NCI-H1417 treated with DMSO at 0.1 percent for 48 hours (cell line): ENCODE measurements around the gene ZNF236.
A peak's percentile ranks its signal among the peaks of the same experiment; 100 is the strongest.
"Not testable (repeated sequence)": the region's sequence is repeated elsewhere in the genome, so short reads cannot be mapped to it uniquely, and the experiment has no call there.

ENCODE experiments used
- DNase-seq: peaks from one replicate; lab custom pipeline; 2025; lab: John Stamatoyannopoulos, UW

The ZNF236 gene

GRCh38 chr18:76988827-76989646 is 166.7 kb downstream of the ZNF236 start:
- DNase-seq: no peak

- no peak for DNase-seq
These were observed 167.4 kb downstream of the ZNF236 start for GRCh38 chr18:76989647-76990190.

GRCh38 chr18:76990343-76991020 is 168.1 kb downstream of the ZNF236 start:
- not testable (repeated sequence) for DNase-seq

- no peak for DNase-seq
These were observed 168.8 kb downstream of the ZNF236 start for GRCh38 chr18:76991021-76991688.

- DNase-seq: no peak
These were observed 170.1 kb downstream of the ZNF236 start for GRCh38 chr18:76992226-76993084.

- DNase-seq: no peak
These were observed 170.7 kb downstream of the ZNF236 start for GRCh38 chr18:76993085-76993382.

- DNase-seq: no peak
These were observed 171.2 kb downstream of the ZNF236 start for GRCh38 chr18:76993573-76993972.

GRCh38 chr18:76994086-76994654 is 171.8 kb downstream of the ZNF236 start:
- DNase-seq: no peak

GRCh38 chr18:76995896-76996295 is 173.5 kb downstream of the ZNF236 start:
- DNase-seq: no peak

- DNase-seq: no peak
These were observed 174.1 kb downstream of the ZNF236 start for GRCh38 chr18:76996429-76996828.

- no peak for DNase-seq
These were observed 175.8 kb downstream of the ZNF236 start for GRCh38 chr18:76997951-76998808.

GRCh38 chr18:76999077-76999476 is 176.7 kb downstream of the ZNF236 start:
- DNase-seq: no peak

GRCh38 chr18:77000527-77000926 is 178.2 kb downstream of the ZNF236 start:
- DNase-seq: peak; percentile 6

GRCh38 chr18:77001041-77001440 is 178.7 kb downstream of the ZNF236 start:
- no peak for DNase-seq

- no peak for DNase-seq
These were observed 179.6 kb downstream of the ZNF236 start for GRCh38 chr18:77001979-77002378.

GRCh38 chr18:77002496-77002895 is 180.1 kb downstream of the ZNF236 start:
- no peak for DNase-seq

GRCh38 chr18:77003316-77003715 is 181.0 kb downstream of the ZNF236 start:
- DNase-seq: no peak

GRCh38 chr18:77004555-77005380 is 182.4 kb downstream of the ZNF236 start:
- no peak for DNase-seq

GRCh38 chr18:77005651-77006195 is 183.4 kb downstream of the ZNF236 start:
- no peak for DNase-seq
